GM18511 (cell line): ENCODE results near the gene OFD1.

Experiments
- ATAC-seq: cut with Tn5 transposase; IDR thresholded peaks from one replicate; pipeline ENCODE4 v1.9.1; 2021; ENCODE audit warnings: mild to moderate bottlenecking, moderate library complexity; ENCODE audit not compliant: unreplicated experiment

OFD1 gene

DNA sequence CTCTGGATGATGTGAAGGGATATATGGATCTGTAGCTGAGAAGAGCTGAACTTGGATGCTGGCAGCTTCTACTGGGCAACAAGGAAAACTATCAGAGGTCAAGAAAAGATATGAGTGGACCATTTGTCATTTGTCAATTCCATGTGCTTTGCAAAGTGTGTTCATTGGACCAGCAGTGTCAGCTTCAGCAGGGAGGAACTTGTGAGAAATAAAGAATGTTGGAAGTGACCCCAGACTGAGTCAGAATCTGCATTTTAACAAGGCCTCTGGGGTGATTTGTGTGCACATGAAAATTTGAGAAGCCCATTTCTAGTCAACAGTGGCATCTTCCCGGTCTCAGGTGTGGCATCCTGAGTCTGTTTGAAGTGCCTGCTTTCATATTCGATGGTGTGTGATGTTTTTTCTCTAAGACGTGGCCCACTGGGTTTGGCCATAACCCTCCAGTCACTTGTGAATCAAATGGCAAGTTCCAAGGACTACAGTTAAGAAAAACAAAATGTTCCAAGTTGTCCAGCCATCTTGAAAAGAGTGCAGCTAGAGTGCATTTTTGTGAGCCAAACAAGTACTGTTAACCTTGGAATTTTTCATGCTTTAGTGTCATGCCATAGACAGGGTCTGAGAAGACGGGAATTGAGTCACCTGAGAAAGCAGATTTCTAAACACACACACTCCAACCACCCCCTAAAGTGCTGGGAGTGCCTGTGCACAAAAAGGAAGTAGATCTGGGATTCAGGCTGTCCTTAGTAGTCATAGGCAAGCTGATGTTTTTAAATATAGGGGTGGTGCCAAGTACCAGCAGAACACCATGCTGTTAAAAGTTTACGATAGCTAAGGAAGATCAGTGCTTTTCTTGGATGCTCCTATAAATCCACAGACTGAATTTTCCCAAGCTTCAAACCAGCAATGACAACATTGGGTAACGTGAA lies 55.9 kb downstream of the OFD1 start:
- no peak for ATAC-seq

DNA sequence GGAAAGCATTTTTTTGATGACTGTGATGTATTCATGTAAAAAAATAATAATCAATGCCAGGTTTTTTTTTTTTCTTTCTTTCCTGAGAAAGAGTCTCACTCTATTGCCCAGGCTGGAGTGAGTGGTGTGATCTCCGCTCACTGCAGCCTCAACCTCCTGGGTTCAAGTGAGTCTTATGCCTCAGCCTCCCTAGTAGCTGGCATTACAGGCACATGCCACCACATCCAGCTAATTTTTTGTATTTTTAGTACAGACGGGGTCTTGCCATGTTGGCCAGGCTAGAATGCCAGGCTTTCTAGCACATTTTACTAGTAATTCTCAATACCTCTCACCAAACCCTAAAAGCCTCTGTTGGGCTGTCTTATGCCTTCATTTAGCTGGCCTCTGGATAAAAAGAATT lies 56.6 kb downstream of the OFD1 start:
- no peak for ATAC-seq

DNA sequence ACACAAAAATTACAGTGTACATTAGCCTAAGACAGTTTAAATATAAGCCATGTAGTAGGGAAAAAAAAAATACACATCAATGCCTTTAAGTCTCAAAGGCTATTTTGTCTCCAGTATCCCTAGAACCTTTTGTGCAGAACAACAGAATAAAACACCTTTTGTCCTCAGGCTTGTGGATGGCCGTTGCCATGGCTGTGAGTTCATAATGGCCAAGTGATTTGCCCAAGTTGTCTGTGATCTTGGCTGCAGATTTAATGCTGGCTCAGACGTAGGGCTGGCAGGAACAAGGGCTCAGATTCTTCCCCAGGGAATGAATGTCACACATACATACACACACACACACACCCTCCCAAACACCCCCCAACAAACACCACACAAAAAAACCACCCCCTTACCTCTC lies 57.0 kb downstream of the OFD1 start:
- ATAC-seq, result no peak

DNA sequence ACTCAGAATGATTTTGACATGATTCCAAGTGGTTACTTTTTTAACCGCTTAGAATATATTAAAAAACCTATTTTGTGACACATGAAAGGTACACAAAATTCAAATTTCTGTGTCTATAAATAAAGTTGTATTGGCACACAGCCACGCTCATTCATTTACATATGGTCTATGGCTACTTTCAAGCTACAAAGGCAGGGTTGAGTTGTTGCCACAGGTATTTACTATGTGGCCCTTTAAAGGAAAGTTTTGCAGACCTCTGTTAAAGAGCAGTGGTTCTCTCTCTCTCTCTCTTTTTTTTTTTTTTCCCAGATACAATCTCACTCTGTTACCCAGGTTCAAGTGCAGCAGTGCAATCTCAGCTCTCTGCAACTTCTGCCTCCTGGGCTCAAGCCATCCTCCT lies 59.3 kb downstream of the OFD1 start:
- no peak for ATAC-seq

DNA sequence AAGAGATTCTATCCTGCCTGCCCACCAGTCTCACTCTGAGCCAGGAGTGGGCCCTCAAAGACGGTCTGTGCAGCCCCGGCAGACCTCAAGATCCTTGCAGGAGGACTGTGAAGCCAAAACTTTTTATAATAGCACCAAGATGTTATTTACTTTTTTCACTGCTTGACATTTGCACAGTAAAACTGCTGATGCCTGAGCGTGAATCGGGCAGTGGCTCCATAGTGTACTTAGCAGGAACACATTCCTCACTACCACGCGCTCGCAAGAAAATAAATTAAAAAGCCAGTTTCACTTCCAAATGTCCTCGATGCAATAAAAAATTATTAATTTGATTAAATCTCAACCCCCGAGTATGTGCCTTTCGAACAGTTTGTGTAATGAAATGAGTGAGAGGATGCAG lies 59.9 kb downstream of the OFD1 start:
- no peak for ATAC-seq

DNA sequence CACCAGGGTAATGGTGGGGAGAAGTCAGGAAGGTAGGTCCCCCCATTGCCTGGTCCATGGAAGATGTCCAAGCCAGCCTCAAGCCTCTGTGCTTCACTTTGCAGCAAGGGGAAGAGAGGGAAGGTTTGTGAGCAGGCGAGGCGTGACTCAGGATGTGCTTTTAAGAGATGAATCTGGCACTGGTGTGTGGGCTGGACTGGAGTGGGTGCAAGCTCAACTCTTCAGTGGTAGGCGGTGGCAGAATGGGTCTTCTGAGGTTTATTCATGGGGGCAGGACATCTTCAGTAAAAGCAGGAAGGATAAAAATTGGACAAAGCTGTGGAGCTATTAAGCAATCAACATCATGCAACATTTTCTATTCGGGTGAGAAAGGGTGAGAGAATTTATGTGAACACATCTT lies 63.0 kb downstream of the OFD1 start:
- no peak for ATAC-seq

DNA sequence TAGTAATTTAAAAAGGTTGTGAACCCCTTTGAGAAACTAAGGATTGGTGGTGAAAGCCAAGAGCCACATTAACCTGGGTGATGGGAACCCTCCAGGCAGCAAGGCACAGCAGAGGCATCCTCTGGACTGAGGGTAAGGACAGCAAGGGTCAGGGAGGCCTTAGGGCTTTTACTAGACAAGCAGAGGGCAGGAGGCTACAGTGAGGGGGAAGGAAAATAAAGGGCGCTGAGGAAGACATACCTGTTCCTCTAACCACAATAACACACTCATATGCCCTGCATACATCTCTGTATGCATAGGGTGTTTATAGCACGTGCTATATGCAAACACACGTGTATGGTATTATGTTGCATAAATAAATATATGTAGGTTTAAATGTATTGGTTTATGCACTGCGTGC lies 63.6 kb downstream of the OFD1 start:
- no peak for ATAC-seq

DNA sequence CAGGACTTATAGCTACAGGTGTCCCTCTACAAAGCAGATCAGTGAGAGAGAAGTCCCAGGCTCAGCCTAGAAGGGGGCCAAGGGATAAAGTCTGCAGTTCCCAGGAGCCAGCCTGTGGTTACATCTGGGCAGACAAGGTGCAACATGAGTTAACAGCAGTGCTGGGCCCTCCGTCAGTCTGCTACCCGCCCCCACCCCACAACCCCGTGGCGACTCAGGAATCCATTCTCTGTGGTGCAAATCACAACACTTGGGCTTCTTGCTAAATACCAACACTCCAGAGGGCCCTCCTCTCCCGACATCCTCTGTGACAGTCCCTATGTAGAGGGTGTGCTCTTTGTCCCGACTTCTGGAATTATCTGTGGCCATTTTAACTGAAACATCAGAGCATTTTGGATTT lies 68.6 kb downstream of the OFD1 start:
- ATAC-seq, result no peak

DNA sequence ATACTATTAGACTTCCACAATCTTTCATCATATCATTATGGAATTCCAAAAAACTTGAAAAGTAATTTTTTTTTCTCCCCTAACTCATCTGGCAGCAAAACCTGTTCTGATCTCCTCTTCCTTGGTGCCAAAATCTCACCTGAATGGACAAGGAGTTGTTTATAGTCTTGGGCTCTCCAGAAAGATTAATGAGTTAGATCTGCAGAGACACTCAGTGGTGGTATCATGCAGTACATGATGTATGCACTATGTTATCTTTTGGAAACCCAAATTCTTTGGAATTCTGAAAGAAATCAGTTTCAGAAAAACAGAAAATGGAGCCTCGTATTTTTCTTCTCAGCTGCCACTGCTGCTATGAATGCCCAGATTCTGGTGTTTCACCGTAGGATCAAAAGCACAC lies 70.7 kb downstream of the OFD1 start:
- ATAC-seq, result no peak

DNA sequence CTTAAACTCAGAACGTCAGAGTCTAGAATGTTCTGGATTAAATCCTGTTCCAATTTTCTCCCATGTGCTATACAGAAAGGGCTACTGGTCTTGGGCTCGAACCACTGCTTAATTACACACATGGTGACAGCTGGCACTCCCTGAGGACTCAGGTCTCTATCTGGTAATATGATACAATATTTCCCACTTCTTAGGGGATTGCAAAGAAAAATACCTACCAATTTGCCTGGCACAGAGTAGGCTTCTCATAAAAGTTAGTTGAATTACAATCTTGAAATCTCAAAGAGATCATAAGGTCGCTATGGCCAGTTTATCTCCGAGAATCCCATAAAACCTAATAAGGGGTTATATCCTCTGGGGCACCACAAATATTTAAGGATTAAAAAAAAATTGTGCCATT lies 73.7 kb downstream of the OFD1 start:
- ATAC-seq, result no peak

DNA sequence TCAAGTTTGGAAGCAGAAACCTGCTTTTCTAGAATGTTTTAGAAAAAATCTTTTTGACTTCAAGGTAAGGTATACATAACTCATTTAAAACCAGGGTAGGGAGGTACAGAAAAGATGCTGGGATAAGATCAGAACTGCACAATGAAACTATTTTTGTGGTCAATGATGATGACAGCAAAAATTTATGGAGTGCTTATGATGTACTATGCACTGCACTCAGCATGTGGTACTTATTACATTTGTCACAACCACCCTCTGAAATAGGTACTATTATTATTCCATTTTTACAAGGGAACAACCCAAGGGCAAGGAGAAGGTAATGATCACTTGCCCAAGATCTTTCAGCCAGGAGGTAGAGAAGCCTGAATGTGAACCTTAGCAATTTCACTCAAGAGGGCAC lies 74.3 kb downstream of the OFD1 start:
- ATAC-seq, result no peak

DNA sequence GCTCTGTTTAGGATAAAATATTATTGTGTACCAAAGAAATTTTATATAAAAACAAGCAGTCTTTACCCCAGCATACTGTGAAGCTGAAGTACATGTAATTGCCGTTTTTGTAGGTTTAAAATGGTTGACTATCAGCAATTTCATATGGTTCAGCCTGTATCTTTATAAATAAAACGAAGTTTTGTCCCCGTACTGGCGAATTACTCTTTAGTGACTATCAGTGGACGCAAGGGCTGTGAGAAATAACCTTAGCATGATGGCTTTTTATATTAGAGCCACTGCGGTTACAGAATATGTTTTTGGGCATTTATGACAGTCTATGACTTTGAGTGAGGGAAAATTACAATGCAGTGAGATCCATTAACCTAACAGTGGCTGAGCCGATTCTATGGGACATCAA lies 81.1 kb downstream of the OFD1 start:
- ATAC-seq, result no peak

DNA sequence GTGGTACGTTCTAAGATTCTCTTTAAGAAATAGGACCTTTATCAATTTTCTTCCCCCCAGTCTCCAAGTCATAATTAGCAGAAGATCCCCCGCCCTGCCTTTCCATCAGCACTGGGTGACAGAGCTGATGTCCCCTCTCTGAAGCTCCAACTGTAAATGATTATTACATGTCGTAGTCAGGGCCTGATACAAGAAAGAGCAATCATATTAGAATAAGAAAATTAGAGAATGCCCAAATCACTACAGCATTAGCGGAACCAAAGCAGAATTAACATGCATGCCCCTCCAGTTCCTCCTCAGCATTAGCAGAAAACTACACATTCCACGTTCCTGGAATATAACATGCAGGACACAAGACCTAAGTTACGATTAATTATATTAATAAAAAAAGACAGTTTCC lies 81.6 kb downstream of the OFD1 start:
- no peak for ATAC-seq

DNA sequence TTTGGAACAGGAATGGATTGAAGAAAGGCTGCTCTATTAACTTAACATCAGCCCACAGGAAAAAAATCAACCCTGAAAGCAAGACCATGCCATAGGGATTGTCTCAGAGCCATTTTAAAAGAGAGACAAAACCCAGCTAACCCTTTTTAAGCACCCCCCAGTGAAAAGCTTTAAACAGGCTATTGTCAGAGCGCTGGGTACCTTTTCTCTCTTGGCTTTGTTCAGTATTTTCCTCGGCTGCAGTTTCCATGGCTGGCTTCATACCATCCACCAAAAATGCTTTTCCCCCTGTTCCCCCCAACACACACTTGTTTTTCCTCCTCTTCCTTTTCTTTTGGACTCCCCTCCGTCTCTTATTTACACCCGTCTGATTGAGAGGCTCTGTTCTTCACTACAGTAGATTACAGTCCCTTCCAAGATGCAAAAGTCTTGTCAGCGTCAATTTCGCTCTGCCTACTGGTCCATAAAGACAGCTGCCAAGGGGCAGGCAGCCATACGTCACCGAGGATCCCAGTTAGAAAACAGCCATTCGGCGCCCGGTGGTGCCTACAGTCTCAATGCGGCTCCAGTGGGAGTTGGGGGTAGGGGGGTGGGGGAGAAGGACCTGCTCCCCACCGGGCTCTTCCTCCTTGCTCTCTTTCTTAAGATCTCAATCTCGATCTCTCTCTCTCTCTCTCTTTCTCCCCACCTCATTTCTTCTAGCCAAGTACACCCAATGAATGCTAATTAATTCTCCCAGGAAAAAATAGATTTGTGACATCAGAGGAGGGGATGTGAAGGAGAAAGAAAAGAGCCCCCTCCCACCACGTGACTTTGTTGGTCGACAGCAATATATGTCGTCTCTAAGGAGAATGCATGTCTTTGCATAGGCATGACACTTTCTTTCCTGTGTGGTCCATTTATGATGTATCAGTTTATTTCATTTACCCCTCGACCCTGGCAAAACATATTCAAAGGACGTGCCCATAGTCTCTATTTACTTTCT lies 82.4 kb downstream of the OFD1 start, which contains the start of gene GPM6B:
TSS of gene GPM6B (minus strand) at position 451 of the 985 bp plus-strand sequence. CDS start at position 262, 189 bp downstream.
- ATAC-seq, result no peak
